K562 (cell line): ENCODE results near the gene KRT35. TPM values are rescaled to one million over a fixed set of nuclear protein-coding genes. Genes with fewer than 3 reads are reported as not detected.

Source experiments
- ARID3A ChIP-seq: IDR thresholded peaks from 2 replicates; pipeline ENCODE4 v1.6.1; 2012; ENCODE audit warnings: low read depth, low read length, improper control_type of control experiment, borderline replicate concordance
- CHD2 ChIP-seq: IDR thresholded peaks from 2 replicates; pipeline ENCODE4 v1.6.1; 2011; ENCODE audit warnings: low read depth, low read length
- FOSL1 ChIP-seq: fragments of 200-800 bp; sonication (Bioruptor generic); conservative IDR thresholded peaks from 2 replicates; pipeline ENCODE4 v1.6.1; 2016; ENCODE audit warnings: missing genetic modification characterization, missing compliant biosample characterization
- HDGF ChIP-seq: fragments of 450-650 bp; IDR thresholded peaks from 2 replicates; pipeline ENCODE4 v1.6.1; 2016
- LEF1 ChIP-seq: fragments of 450-650 bp; IDR thresholded peaks from 2 replicates; pipeline ENCODE4 v1.6.1; 2016; ENCODE audit warnings: mild to moderate bottlenecking
- NR3C1 ChIP-seq: sonication (generic); formaldehyde crosslinking; IDR thresholded peaks from 2 replicates; pipeline ENCODE4 v1.8.1; 2022; ENCODE audit warnings: missing genetic modification reagents
- SIN3B ChIP-seq: fragments of 450-650 bp; IDR thresholded peaks from 2 replicates; pipeline ENCODE4 v1.6.1; 2017; ENCODE audit warnings: low read depth, mild to moderate bottlenecking, moderate library complexity
- SMARCB1 ChIP-seq: IDR thresholded peaks from 2 replicates; pipeline ENCODE4 v1.6.1; 2011; ENCODE audit warnings: improper control_type of control experiment, low read depth; ENCODE audit not compliant: insufficient read length
- SREBF1 ChIP-seq: fragments of 150-350 bp; IDR thresholded peaks from 2 replicates; pipeline ENCODE4 v1.6.1; 2014; ENCODE audit warnings: antibody characterized with exemption, low read depth, low read length, borderline replicate concordance
- ZC3H4 ChIP-seq: sonication (generic); formaldehyde crosslinking; IDR thresholded peaks from 2 replicates; pipeline ENCODE4 v1.9.0; 2021; ENCODE audit warnings: missing genetic modification reagents, borderline replicate concordance
- ZFX ChIP-seq: sonication (generic); formaldehyde crosslinking; IDR thresholded peaks from 2 replicates; pipeline ENCODE4 v1.8.0; 2022; ENCODE audit warnings: mild to moderate bottlenecking, missing genetic modification reagents, moderate library complexity
- ZNF407 ChIP-seq: fragments of 450-650 bp; IDR thresholded peaks from 2 replicates; pipeline ENCODE4 v1.6.1; 2016; ENCODE audit warnings: low read depth
- ZNF592 ChIP-seq: fragments of 450-650 bp; IDR thresholded peaks from 2 replicates; pipeline ENCODE4 v1.6.1; 2017; ENCODE audit warnings: antibody characterized with exemption, mild to moderate bottlenecking
- polyA plus RNA-seq, 8 experiments: library from polyadenylated mRNA; depleted of rRNA in 4 of 8; stranded (reverse) in 5 of 8; unstranded in 3 of 8; fragments of >200 nt; fragmentation: Nextera tagmentation in 2 of 8; fragmentation: Illumina TruSeq in 1 of 8; extraction: Ambion mirVana in 2 of 8; extraction: Trizol in 1 of 8; gene quantifications; 2 replicates each; pipeline versions ENCODE4 v1.2.1 to v1.2.3, GENCODE V29; 2011 to 2014; ENCODE audit warnings: inconsistent platforms in 1 of 8, missing spikeins in 1 of 8
- total RNA-seq, 7 experiments: library from RNA; depleted of rRNA in 6 of 7; stranded (reverse); fragments of >200 nt in 6 of 7; fragmentation: Illumina TruSeq in 2 of 7; extraction: Trizol in 2 of 7; gene quantifications; 2 replicates each; pipeline versions ENCODE4 v1.2.1 to v1.2.3, GENCODE V29; 2011 to 2021; ENCODE audit warnings: low replicate concordance in 1 of 7

The KRT35 gene
- total and polyA plus RNA-seq, 9 of the 15 experiments (the other 6 are each of a cell fraction or from before 2014, with no cell fraction given) = not detected

- TF ChIP-seq ZNF407 (no peak), FOSL1 (no peak), SIN3B (no peak), NR3C1 (CRISPR knock-in tag) (no peak), ZFX (CRISPR knock-in tag) (no peak; the same call in 1 of the 2 replicates), ZNF592 (no peak), CHD2 (no peak), ARID3A (no peak), ZC3H4 (CRISPR knock-in tag) (no peak), SREBF1 (no peak), HDGF (no peak), SMARCB1 (no peak), LEF1 (no peak)
Measured at GRCh38 chr17:41527063-41528023, 46.4 kb upstream of the KRT35 start (continued).
